GM19035 (cell line): ENCODE results near the gene GNAT2.

ENCODE experiments used
- ATAC-seq: cut with Tn5 transposase; IDR thresholded peaks from one replicate; pipeline ENCODE4 v1.9.1; 2021; ENCODE audit not compliant: unreplicated experiment

Gene GNAT2

DNA sequence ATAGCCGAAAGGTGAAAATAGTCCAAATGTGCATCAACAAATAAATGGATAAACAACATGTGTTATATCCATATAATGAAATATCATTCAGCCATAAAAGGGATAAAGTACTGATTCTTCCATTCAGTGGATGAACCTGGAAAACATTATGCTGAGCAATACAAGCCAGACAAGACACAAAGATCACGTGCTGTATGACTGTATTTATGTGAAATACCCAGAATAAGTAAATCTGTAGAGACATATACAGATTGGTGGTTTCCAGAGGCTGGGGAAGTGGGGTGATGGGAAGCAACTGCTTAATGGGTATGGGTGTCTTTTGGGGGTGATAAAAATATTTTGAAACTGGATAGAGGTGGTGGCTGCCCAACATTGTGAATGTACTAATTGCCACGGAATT lies 23.2 kb upstream of the GNAT2 start:
- no peak for ATAC-seq

DNA sequence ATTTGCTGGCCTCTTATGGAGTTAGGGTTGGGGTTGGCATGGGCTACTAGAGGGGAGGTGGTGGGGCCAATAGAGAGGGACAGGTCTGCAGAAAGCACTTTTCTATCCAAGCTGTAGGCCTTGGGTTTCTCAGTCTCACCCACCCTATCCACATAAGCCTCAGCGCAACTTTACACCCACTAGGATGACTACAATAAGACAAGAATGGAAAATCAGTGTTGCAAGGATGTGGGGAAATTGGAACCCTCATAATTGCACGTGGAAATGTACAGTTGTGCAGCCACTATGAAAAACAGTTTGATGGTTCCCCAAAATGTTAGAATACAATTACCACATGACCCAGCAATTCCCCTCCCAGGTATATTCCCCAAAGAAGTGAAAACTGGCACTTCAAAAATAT lies 22.4 kb upstream of the GNAT2 start:
- no peak for ATAC-seq

DNA sequence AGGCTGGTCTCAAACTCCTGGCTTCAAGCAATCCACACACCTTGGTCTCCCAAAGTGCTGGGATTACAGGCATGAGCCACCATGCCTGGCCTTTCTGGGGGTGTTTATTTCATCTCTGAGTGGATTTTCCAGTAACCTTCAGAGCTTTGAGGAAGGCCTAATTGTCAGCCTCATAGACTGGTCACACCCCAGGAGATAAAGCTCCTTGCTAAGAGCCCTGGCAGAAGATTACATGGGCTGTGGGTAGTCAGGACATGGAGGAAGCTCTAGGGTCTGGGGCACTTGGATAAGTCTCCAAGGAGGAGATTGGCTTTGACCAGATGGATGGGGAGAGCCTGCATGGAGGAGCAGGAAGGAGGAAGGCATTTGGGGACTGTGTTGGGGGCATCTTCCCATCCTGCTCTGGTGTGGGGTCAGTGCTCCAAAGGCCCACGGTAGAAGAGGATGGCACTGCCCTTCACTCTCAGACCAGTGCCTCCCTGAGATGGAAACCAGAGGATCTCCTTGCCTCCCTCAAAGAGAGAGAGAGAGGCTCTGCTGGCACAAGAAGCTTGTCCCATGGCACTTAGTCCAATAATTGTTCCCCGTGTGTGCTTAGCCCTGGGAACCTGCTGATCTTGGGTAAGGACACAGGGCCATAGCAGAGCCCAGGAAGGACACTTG lies 21.8 kb upstream of the GNAT2 start:
- ATAC-seq = no peak

DNA sequence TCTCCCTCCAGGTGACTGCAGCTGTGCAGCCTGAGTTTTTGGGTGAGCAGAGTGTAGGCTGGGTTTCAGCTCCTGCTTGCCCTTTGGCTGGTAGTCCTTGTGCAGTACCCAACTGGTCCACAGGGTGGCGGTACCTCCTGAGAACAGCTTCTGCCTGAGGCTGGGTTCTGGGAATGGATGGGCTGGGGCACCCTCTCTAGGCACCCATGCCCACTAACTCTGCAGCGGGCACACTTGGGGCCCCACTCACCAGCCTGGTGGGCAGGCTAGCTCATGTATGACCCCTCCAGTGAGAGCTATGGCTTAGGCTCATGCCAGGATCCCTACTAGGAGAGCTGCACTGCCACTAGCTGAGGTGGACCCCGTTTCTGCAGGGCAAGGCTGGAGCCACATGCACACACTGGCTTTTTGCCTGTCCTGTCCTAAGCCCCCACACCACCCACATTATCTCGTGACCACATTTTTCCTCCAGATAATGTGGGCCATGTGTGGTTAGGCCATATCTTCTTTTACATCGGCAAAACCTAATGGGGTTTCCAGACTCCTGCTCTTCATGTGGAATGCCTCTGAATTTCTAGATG lies 21.0 kb upstream of the GNAT2 start:
- ATAC-seq = peak; percentile 72

DNA sequence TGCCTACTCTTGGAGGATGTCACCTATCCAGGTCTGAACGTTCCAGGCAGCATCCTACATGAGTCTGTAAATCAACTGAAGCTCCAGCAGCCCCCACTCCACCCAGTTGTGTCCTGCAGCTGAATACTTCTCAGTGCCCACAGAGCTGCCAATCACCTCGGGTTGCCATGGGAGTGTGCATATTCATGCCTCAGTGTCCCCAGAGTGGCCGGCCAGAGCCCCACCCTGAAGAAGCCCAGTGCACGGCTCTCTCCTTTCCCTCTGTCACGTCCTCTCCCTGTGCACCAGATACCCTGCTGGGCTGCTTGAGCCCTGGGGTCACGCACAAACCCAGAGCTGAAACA lies 20.4 kb upstream of the GNAT2 start:
- no peak for ATAC-seq

DNA sequence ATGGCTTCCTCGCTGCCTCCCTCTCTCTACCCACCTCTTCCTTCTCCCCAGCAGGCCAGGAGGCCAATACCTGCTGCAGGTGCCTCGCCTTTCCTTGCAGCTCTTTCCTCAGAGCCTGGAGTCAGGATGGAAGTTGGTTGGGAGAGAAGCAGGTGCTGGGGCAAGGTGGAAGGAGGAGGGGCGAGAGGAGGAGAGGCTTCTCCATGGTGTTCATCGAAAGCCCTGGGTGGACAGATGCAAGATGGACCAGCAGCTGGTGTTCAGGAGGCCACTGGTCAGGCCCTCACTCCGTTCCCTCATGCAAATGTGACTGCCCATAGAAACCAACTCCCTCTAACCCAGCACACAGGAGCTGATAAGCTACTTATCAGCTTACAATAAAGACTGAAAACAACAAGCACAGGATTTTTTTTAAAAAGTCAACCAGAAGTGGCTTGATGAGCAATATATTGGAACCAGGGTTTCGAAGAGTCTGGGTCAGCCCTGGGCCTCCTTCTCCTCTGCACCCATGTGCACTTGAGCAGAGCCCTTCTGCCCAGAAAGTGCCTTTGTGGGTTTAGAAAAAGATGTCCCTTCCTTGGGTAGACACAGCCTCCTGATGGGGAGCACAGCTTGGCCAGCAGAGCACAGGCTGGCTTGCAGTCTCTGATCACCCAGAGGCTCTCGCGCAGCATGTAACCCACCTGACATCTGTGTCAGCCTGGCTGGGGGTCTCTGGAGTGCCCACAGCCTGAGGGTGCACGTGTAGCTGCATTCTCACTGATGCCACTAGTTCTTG lies 19.8 kb upstream of the GNAT2 start:
- ATAC-seq = no peak

DNA sequence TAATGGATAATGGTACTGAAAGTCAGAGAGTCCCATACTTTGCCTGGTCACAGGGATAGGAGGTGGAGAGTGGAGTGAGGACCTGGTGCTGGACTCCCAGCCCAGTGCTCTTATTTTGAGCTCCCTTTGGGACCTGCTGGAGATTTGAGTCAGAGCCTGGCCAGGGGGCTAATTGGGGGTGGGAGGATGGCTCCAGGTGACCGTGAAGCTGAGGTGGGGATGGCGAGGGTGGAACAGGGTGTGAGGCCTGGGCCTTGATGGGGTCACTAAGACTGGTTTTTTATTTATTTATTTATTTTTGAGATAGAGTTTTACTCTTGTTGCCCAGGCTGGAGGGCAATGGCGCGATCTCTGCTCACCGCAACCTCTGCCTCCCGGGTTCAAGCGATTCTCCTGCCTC lies 18.0 kb upstream of the GNAT2 start:
- no peak for ATAC-seq

DNA sequence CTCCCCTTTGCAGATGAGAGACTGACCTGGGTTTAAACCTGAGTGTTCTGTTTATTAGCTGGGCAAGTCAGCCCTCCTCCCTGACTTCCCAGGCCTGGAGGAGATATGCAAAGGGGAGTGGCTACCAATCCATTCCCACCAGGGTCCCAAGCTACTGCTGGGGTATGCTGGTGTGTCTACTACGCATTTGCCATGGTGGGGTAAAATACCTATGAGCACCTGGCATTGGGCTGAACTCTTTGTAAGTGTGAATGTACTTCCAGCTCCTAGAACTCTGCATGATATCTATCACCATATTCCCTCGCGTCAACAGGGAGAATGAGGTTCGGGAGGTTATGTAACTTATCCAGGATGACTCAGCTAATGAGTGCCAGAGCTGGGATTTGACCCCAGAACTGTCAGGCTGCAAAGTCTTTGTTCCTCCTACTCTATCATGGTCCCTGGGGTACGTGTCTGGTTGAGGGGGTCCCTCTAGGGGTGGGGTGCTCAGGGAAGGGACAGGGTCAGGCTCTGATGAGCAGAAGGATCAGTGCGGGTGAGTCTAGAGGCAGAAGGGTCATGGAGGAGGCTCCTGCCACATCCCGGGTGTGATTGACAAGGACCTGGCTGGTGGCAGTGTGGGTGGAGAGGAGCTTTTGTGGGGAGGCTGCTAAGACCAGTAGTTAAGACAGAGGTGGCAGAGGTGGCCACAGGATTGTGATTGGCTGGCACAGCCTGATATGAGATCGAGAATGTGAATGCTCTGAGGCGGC lies 17.0 kb upstream of the GNAT2 start:
- ATAC-seq = no peak

DNA sequence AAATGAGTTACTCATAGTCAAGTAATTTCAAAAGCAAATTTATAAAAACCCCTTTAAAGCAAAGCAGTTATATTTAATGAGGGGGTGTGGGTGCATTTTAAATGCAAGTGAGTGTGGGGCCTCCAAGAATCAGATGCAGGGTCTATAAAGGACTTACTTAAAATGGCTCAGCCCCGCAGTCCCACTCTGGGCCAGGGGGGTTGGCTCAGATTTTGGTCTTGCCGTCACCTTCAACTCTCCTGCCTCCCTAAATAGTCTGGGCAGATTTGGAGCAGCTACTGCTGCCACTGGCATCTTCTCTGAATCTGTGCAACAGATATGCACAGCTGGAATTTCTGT lies 16.4 kb upstream of the GNAT2 start:
- ATAC-seq = no peak

DNA sequence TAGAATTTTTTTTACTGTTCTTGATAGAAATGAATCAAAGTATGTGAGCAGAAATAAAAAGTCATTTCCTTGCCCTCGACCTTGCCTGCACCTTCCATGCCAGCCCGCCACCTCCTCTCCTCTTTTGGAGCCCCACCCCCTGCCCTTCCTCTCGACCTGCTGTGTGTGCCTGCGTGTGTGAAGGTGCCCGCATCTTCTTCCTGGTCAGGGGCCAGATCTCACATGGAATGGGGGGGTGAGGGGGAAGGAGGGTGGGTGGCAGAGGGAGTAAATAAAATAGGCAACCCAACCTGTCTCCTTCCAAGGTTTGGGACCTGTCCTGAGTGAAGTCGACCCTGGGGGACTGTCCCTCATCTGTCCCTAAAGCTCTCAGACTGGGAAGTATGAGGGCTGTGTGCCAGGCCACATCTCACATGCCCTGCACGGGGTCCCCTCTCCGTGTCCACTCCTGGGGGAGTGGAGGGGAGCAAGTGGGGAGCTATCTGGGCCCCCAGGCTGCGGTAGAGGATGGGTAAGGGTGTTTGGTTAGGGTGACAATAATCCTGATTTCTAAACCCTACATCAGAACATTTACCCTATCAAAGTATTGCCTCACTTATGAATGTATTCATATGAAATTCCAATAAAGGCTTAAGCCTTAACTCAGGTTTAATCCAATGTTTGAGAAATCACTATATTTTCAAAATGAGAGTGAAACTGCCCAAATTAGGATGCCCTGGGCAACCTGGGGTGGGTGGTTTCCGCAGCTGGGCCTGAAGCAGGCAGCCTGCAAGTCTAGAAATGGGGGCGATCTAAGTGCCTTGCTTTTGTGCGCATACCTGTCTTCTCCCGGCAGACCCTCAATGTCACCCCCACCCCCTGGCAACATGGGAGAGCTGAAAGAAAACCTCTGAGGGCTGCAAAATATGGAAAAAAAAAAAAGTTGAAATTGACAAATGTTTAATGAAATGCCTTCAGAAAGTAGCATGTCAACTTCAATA lies 15.6 kb upstream of the GNAT2 start:
- no peak for ATAC-seq

DNA sequence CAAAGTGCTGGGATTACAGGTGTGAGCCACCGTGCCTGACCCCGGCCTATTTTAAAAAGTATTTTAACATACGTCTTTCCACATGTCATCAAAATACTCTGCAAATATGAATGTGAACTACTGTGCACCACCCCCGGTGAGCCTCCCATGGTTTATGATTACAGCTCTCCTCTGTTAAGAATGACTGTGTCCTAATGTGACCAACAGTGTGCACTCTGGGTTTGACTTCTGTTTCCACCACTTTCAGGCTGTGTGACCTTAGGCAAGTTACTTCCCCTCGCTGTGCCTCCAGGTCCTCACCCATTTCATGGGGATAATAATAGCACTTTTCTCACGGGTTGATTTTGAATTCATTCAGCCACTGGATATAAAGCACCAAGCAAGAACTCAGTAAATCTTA lies 14.9 kb upstream of the GNAT2 start:
- no peak for ATAC-seq

DNA sequence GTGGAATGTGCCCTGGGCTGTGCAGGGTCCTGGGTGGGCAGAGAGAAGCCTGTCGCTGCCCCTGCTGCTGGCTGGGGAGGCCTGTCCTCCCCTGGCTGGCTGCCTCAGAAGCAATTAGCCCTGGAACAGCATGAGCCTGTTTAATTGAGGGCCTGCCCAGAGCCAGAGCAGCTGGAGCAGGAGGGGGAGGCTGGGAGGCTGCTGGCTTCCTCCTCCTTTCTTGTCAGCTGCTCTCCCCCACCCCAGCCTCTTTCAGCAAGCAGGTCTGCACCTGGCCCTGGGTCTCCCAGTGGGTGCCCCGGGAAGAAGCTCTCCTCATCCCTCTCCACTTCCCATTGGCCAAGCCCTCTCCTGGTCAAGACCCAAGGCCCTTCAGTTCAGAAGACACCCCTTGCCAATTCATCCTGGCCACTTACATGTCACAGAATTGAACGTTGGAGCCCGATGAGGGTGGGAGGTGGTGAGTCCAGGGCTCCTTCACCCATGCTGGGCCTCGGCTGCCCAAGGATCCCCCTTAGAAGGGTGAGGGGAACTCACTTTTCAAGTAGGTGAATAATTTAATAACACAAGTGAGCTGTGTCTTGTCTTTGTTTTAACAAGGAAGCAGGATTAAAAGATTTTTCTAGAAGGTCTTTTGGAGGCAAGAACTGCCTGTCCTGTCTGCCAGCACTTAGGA lies 13.4 kb upstream of the GNAT2 start:
- ATAC-seq = no peak

DNA sequence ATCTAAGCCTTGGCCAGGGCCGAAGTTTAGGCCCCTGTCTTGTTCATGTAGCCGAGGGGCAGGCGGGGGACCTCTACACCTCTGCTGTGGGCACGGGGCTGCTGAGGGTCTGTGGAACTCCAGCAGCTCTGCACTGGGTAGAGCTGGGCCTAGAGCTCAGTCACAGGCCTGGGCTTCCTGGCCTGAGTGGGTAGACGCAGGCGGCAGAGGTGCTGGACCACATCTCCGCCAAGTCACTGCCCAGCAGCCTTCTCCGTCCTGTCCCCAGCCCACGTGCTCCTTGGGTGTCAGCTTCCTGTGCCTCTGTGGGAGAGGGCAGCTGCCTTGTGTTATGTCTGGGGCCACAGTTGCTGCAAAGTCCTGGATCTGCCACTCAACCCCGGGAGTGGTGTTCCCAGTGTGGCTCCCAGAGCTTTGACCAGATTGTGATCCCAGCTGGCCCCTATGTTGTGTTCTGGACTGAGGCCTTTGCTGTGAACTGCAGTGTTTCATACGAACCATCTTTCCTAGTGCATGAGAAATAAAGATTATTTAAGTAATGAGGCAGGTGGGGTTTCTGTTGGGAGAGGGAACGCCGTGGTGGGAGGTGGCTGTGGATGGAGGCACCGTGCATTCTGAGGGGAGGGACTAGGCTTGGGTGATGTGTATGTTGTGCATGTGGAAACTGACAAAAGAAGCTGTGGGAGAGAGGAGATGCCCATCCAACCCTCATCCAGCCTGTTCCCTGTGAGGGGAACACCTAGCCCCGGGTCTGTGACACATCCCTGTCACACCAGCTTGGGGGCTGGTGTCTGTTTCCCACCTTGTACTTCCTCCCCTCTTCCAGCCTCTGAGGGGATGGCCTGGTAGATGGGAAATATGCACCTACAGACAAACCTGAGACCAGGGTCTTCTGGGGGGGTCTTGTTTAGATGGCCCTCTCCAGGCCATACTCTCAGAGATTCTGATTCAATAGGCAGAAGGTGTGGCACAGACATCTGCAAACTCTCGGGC lies 12.4 kb upstream of the GNAT2 start:
- no peak for ATAC-seq

DNA sequence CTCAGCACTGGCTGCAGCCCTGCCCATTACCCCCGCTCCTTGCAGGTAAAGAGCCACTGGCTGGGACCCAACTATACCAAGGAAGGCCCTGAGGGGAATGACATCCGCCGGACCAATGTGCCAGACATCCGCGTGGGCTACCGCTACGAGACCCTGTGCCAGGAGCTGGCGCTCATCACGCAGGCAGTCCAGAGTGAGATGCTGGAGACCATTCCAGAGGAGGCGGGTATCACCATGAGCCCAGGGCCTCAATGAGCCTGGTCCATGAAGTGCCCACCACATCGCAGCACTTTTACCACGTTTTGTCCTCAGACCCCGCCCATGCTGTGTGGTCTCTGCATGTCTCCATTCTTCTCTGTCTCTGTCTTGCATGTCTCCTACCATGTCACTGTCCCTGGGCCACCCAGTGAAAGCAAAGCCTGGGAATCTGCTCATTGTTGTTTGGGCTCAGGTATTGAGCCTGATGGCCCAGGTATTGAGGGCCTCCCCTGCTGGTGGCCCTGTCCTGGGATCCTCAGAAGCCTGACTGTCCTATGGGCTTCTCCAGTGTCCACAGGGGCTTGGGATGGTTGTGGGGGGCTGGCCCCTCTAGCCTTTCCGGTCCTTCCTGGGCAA lies 11.6 kb upstream of the GNAT2 start:
- no peak for ATAC-seq

DNA sequence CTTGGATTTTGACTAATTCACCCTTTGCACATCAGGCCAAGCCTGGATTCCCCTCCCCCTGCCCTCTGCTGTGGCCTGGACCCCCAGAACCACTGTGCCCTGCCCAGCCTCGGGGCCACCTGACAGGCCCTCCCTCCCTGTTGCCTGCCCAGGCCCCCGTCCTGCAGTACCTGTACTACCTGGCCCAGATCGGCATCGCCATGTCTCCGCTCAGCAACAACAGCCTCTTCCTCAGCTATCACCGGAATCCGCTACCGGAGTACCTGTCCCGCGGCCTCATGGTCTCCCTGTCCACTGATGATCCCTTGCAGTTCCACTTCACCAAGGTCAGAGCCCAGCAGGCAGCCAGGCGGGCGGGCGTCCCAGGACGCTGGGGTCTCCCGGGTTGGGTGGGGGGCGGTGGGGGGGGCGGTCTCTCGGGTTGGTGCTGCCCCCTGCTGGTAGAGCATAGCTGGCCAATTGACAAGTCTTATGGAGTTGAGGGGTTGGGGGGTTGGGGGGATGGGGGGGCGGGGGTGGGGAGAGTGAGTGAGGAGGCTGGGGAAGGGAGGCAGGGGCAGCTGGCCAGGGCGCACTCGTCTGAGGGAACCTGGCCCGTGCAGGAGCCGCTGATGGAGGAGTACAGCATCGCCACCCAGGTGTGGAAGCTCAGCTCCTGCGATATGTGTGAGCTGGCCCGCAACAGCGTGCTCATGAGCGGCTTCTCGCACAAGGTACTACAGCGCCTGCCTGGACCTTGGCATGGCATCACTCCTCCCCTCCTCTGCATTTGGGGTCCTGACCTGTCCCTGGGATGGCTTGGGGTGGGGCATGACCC lies 10.9 kb upstream of the GNAT2 start:
- no peak for ATAC-seq

DNA sequence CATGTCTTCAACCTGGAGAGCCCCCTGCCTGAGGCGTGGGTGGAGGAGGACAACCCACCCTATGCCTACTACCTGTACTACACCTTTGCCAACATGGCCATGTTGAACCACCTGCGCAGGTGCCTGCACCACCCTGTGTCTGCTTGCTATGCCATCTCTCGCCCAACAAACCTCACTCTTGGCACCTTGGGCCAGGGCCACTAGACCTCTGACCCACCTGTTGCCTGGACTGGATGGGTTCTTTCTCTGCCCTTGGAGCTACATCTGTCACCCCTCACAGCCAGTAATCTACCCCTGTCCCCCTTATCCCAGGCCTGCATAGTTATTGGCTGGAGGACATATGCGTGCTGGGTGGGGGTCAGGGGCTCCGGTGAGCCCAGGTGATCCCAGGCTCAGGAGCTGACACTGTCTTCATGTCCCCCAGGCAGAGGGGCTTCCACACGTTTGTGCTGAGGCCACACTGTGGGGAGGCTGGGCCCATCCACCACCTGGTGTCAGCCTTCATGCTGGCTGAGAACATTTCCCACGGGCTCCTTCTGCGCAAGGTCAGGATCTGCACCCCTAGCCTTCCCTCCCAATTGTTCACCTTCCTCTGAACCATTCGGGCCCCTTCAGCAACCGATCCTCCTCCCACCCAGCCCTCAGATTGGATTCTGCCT lies 10.1 kb upstream of the GNAT2 start:
- ATAC-seq = no peak
